ENCODE results near the gene SBK2. TPM values are rescaled to one million over a fixed set of nuclear protein-coding genes. Genes with fewer than 3 reads are reported as not detected.

The SBK2 gene
- total RNA-seq, 1 experiment from 2014 or later: not detected

GRCh38 chr19:55550321-55550650 lies 13.4 kb upstream of the SBK2 start:
- intact Hi-C loops (cut with micrococcal nuclease): no loop called here
- BruUV-seq (replicated peaks): no TSS peak
- H2AFZ ChIP-seq (ENCODE audit: low read length): 0 out of 2 replicates have a peak overlapping the region, but pooled peaks have one; percentile 4
- H3K4me2 ChIP-seq (ENCODE audit: low read length): no peak overlapping the region; the same call in 1 of the 2 replicates
- H3K27me3 ChIP-seq (ENCODE audit: low read length): no peaks in the 10 kb centered on the region
- POLR2A ChIA-PET (ENCODE audit: unreplicated experiment): no interaction called here
- no peaks in the 10 kb centered on the region for H3K36me3 ChIP-seq (ENCODE audit: low read depth, low read length)
- H3K79me2 ChIP-seq (ENCODE audit: low read length): no peaks in the 10 kb centered on the region
- H4K20me1 ChIP-seq (ENCODE audit: low read length): no peaks in the 10 kb centered on the region
- H3F3A ChIP-seq (ENCODE audit: low read length, unreplicated experiment): peaks cover 3% of the 10 kb centered on the region
- ATAC-seq (no peak), DNase-seq (no peak)
- 0 out of 2 replicates have a peak overlapping the region, but pooled peaks have one; percentile 55 for H3K9ac ChIP-seq (ENCODE audit: low read length)
- peaks cover 40% of the 10 kb centered on the region for H3K4me1 ChIP-seq (ENCODE audit: insufficient read depth, low read length)
- CTCF ChIA-PET: no interaction called here
- no peaks in the 10 kb centered on the region for H3K9me2 ChIP-seq (replicated peaks; ENCODE audit: low read length)
- no peaks in the 10 kb centered on the region for H3K9me3 ChIP-seq (ENCODE audit: low read length)
- peak overlapping the region; percentile 86 for H3K27ac ChIP-seq (ENCODE audit: low read length)
- no peak for TF ChIP-seq EZH2 (IDR thresholded peaks at IDR 0.05; ENCODE audit: low read length, unreplicated experiment)
- TF ChIP-seq CTCF (conservative IDR thresholded peaks at IDR 0.05; ENCODE audit: low read depth, low read length): no peak
- TF ChIP-seq EZH2phosphoT487 (IDR thresholded peaks at IDR 0.05; ENCODE audit: borderline replicate concordance, low read length): no peak
- no peak overlapping the region for H3K4me3 ChIP-seq (ENCODE audit: low read length)

- no peaks in the 10 kb centered on the region for H3K9me3 ChIP-seq (ENCODE audit: low read length)
- CTCF ChIA-PET: interaction anchor here (0.5 kb wide), 1 partner anchor 17 kb away, joined by 4 read pairs; no protein-coding TSS in a partner anchor
- peak overlapping the region; percentile 45 for H2AFZ ChIP-seq (ENCODE audit: low read length)
- ATAC-seq: peak; percentile 42
- TF ChIP-seq EZH2 (IDR thresholded peaks at IDR 0.05; ENCODE audit: low read length, unreplicated experiment): no peak
- TF ChIP-seq CTCF (conservative IDR thresholded peaks at IDR 0.05; ENCODE audit: low read depth, low read length): no peak
- TF ChIP-seq EZH2phosphoT487 (IDR thresholded peaks at IDR 0.05; ENCODE audit: borderline replicate concordance, low read length): no peak
- POLR2A ChIA-PET (ENCODE audit: unreplicated experiment): interaction anchor here (0.5 kb wide), 1 partner anchor 9 kb away, joined by 3 read pairs; no protein-coding TSS in a partner anchor
- peaks cover 3% of the 10 kb centered on the region for H3F3A ChIP-seq (ENCODE audit: low read length, unreplicated experiment)
- no peaks in the 10 kb centered on the region for H3K27me3 ChIP-seq (ENCODE audit: low read length)
- H3K27ac ChIP-seq (ENCODE audit: low read length): peak overlapping the region; percentile 86
- H3K4me2 ChIP-seq (ENCODE audit: low read length): peak overlapping the region; percentile 46
- H4K20me1 ChIP-seq (ENCODE audit: low read length): no peaks in the 10 kb centered on the region
- H3K4me3 ChIP-seq (ENCODE audit: low read length): no peak overlapping the region
- H3K9me2 ChIP-seq (replicated peaks; ENCODE audit: low read length): no peaks in the 10 kb centered on the region
- no peaks in the 10 kb centered on the region for H3K36me3 ChIP-seq (ENCODE audit: low read depth, low read length)
- no peaks in the 10 kb centered on the region for H3K79me2 ChIP-seq (ENCODE audit: low read length)
- intact Hi-C loops (cut with micrococcal nuclease): loop anchor here (2.0 kb wide), 1 partner anchor 31 kb away; the partner anchor contains the start of gene ZNF579
- BruUV-seq (replicated peaks): TSS peak; percentile 86
- DNase-seq: peak; percentile 81
- H3K9ac ChIP-seq (ENCODE audit: low read length): peak overlapping the region; percentile 55
- H3K4me1 ChIP-seq (ENCODE audit: insufficient read depth, low read length): peaks cover 46% of the 10 kb centered on the region
Observed at GRCh38 chr19:55549500-55550320, 12.8 kb upstream of the SBK2 start.
